H1 (cell line): Measurements from ENCODE around the gene SULF2. TPM values are rescaled to one million over a fixed set of nuclear protein-coding genes. Genes with fewer than 3 reads are reported as not detected.

Experiments
- CTCF ChIA-PET: fragments of 300-600 bp; sonication (Branson Sonifier 250); formaldehyde crosslinking; loops from one replicate; lab custom pipeline; 2021; ENCODE audit not compliant: partially characterized antibody; lab: Charles Lee
- POLR2A ChIA-PET: fragments of 300-600 bp; sonication (Branson Sonifier 250); formaldehyde crosslinking; loops from one replicate; lab custom pipeline; 2021; ENCODE audit warnings: inconsistent platforms; ENCODE audit not compliant: partially characterized antibody; lab: Charles Lee
- DNase-seq, 2 experiments: peaks; one replicate each; pipeline versions ENCODE4 v3.0.0 to v3.0.0-alpha.2; 2010 to 2022; ENCODE audit warnings: low spot score in 2 of 2, low read depth in 1 of 2, mixed read lengths in 1 of 2
- FAIRE-seq: peaks from 2 replicates; lab custom pipeline; 2011; peaks lifted over from hg19 to GRCh38; lab: Jason Lieb, UNC
- H2AFZ ChIP-seq: 2 replicates; pipeline ENCODE4 v1.8.1; 2012; ENCODE audit warnings: low read length, inconsistent platforms
- H2AK5ac ChIP-seq: 2 replicates; pipeline ENCODE4 v1.6.1; 2013; ENCODE audit warnings: low read depth, low read length
- H2BK120ac ChIP-seq: replicated peaks from 2 replicates; pipeline ENCODE3; 2013; ENCODE audit warnings: low read depth, low read length, inconsistent platforms
- H2BK12ac ChIP-seq: 2 replicates; pipeline ENCODE4 v1.6.1; 2013; ENCODE audit warnings: low read depth, low read length
- H2BK15ac ChIP-seq: 2 replicates; pipeline ENCODE4 v1.6.1; 2013; ENCODE audit warnings: low read length
- H2BK20ac ChIP-seq: 2 replicates; pipeline ENCODE4 v1.6.1; 2013; ENCODE audit warnings: low read length
- H2BK5ac ChIP-seq: 2 replicates; pipeline ENCODE4 v1.6.1; 2013; ENCODE audit warnings: low read depth, low read length
- H3K14ac ChIP-seq: 2 replicates; pipeline ENCODE4 v1.6.1; 2013; ENCODE audit warnings: inconsistent platforms; ENCODE audit not compliant: insufficient read length
- H3K18ac ChIP-seq: 2 replicates; pipeline ENCODE4 v1.6.1; 2013; ENCODE audit warnings: low read length; ENCODE audit errors: extremely low read depth
- H3K23ac ChIP-seq: 2 replicates; pipeline ENCODE4 v1.6.1; 2013; ENCODE audit warnings: inconsistent platforms; ENCODE audit not compliant: insufficient read length
- H3K23me2 ChIP-seq: 2 replicates; pipeline ENCODE4 v1.6.1; 2013; ENCODE audit warnings: low read depth, low read length
- H3K27ac ChIP-seq: 2 replicates; pipeline ENCODE4 v1.6.1; 2011; ENCODE audit warnings: low read depth, low read length, inconsistent platforms
- H3K27me3 ChIP-seq, 4 experiments: replicated peaks in 1 of 4; 1 replicate in 1 of 4; 2 replicates in 3 of 4; pipeline versions ENCODE4 v1.6.1 to v1.8.1; 2011 to 2013; ENCODE audit warnings: low read length in 3 of 4, mild to moderate bottlenecking in 3 of 4, inconsistent platforms in 2 of 4, mixed read lengths in 2 of 4, moderate library complexity in 1 of 4; ENCODE audit not compliant: control insufficient read depth in 3 of 4, insufficient read depth in 3 of 4; ENCODE audit errors: extremely low read depth in 1 of 4
- H3K36me3 ChIP-seq, 4 experiments: 2 replicates each; pipeline versions ENCODE4 v1.6.1 to v1.8.1; 2011 to 2013; ENCODE audit warnings: mild to moderate bottlenecking in 4 of 4, low read length in 3 of 4, moderate library complexity in 2 of 4, control low read depth in 1 of 4, inconsistent platforms in 1 of 4; ENCODE audit not compliant: insufficient read depth in 4 of 4, control insufficient read depth in 2 of 4
- H3K4ac ChIP-seq: replicated peaks from 2 replicates; pipeline ENCODE3; 2013; ENCODE audit warnings: low read length, low read depth, mixed read lengths, inconsistent platforms; ENCODE audit not compliant: insufficient read length
- H3K4me1 ChIP-seq, 4 experiments: replicated peaks in 1 of 4; 1 replicate in 1 of 4; 2 replicates in 3 of 4; pipeline versions ENCODE4 v1.6.1 to v1.8.1; 2011 to 2013; ENCODE audit warnings: low read length in 3 of 4, inconsistent platforms in 2 of 4, mixed read lengths in 1 of 4; ENCODE audit not compliant: insufficient read depth in 4 of 4, control insufficient read depth in 3 of 4
- H3K4me2 ChIP-seq, 2 experiments: 2 replicates each; pipeline versions ENCODE4 v1.6.1 to v1.8.1; 2011 to 2013; ENCODE audit warnings: low read depth in 2 of 2, low read length in 2 of 2, control low read depth in 1 of 2, inconsistent platforms in 1 of 2, mild to moderate bottlenecking in 1 of 2; ENCODE audit not compliant: insufficient read depth in 1 of 2
- H3K4me3 ChIP-seq, 4 experiments: fragments of 200-600, 300-600 bp in 1 of 4; sonication (generic), shearing (Covaris generic), sonication (Bioruptor Twin) in 1 of 4; 2 replicates each; pipeline versions ENCODE4 v1.5.1 to v1.8.1; 2011 to 2016; ENCODE audit warnings: low read length in 4 of 4, low read depth in 3 of 4, control low read depth in 2 of 4, inconsistent platforms in 2 of 4, mild to moderate bottlenecking in 2 of 4, mixed read lengths in 1 of 4, moderate library complexity in 1 of 4; ENCODE audit not compliant: insufficient read depth in 2 of 4; ENCODE audit errors: extremely low read depth in 1 of 4
- H3K56ac ChIP-seq: replicated peaks from 2 replicates; pipeline ENCODE3; 2013; ENCODE audit warnings: low read depth, mild to moderate bottlenecking, mixed read lengths, low read length, inconsistent platforms; ENCODE audit not compliant: insufficient read length
- H3K79me1 ChIP-seq: 2 replicates; pipeline ENCODE4 v1.6.1; 2013; ENCODE audit warnings: low read depth, low read length, control low read depth
- H3K79me2 ChIP-seq, 2 experiments: 2 replicates each; pipeline versions ENCODE4 v1.6.1 to v1.8.1; 2012 to 2013; ENCODE audit warnings: low read length in 2 of 2, mild to moderate bottlenecking in 2 of 2, inconsistent platforms in 1 of 2; ENCODE audit not compliant: insufficient read depth in 2 of 2, control insufficient read depth in 1 of 2
- H3K9ac ChIP-seq, 4 experiments: replicated peaks in 1 of 4; 1 replicate in 1 of 4; 2 replicates in 3 of 4; pipeline versions ENCODE4 v1.6.1 to v1.8.1; 2011 to 2013; ENCODE audit warnings: low read depth in 3 of 4, low read length in 3 of 4, control low read depth in 2 of 4, mild to moderate bottlenecking in 2 of 4, moderate library complexity in 2 of 4, inconsistent platforms in 1 of 4; ENCODE audit errors: extremely low read depth in 1 of 4
- H3K9me3 ChIP-seq, 2 experiments: 2 replicates each; pipeline versions ENCODE4 v1.6.1 to v1.8.1; 2012 to 2013; ENCODE audit warnings: mild to moderate bottlenecking in 2 of 2, moderate library complexity in 2 of 2, control low read depth in 1 of 2, inconsistent platforms in 1 of 2, low read depth in 1 of 2, low read length in 1 of 2, mixed read lengths in 1 of 2; ENCODE audit not compliant: insufficient read depth in 2 of 2
- H4K20me1 ChIP-seq, 2 experiments: replicated peaks in 1 of 2; 2 replicates each; pipeline versions ENCODE3 to v1.8.1; 2011 to 2013; ENCODE audit warnings: inconsistent platforms in 2 of 2, low read length in 2 of 2, mild to moderate bottlenecking in 1 of 2; ENCODE audit not compliant: insufficient read depth in 2 of 2, control insufficient read depth in 1 of 2
- H4K5ac ChIP-seq: 2 replicates; pipeline ENCODE4 v1.6.1; 2013; ENCODE audit warnings: low read length, low read depth, mixed read lengths, inconsistent platforms; ENCODE audit not compliant: insufficient read length
- H4K8ac ChIP-seq: 2 replicates; pipeline ENCODE4 v1.8.0; 2013; ENCODE audit warnings: mild to moderate bottlenecking, moderate library complexity, low read length, inconsistent platforms; ENCODE audit not compliant: insufficient read depth; ENCODE audit errors: extremely low read depth
- H4K91ac ChIP-seq: replicated peaks from 2 replicates; pipeline ENCODE3; 2013; ENCODE audit warnings: low read length, mixed read lengths, inconsistent platforms; ENCODE audit not compliant: insufficient read length
- CBX5 ChIP-seq: fragments of 300-800, 300-1000 bp; sonication (generic); IDR thresholded peaks from 2 replicates; pipeline ENCODE4 v1.7.1; 2016; ENCODE audit warnings: antibody characterized with exemption, low read length, low read depth
- SIN3A ChIP-seq, 2 experiments: IDR thresholded peaks in 1 of 2; conservative IDR thresholded peaks in 1 of 2; 2 replicates each; pipeline ENCODE4 v1.6.1; 2011 to 2012; ENCODE audit warnings: low read length in 2 of 2, improper control_type of control experiment in 1 of 2, low read depth in 1 of 2, mild to moderate bottlenecking in 1 of 2
- SIX5 ChIP-seq: IDR thresholded peaks from 2 replicates; pipeline ENCODE4 v1.6.1; 2011; ENCODE audit warnings: mild to moderate bottlenecking, low read depth, low read length
- WGBS, 2 experiments: shearing (Covaris generic) in 1 of 2; methylation state at CpG; one replicate each; pipeline versions ENCODE4 v1.1.6 to v1.1.7; 2013 to 2015; ENCODE audit warnings: low lambda C conversion rate in 2 of 2, mixed read lengths in 2 of 2, inconsistent platforms in 1 of 2, low coverage in 1 of 2, missing lambda C conversion rate in 1 of 2; ENCODE audit not compliant: insufficient replicate concordance in 2 of 2, insufficient coverage in 1 of 2, insufficient read length in 1 of 2; ENCODE audit errors: extremely low coverage in 1 of 2, missing lambda C conversion rate in 1 of 2; 5-methylcytosine and 5-hydroxymethylcytosine counted together
- polyA plus RNA-seq, 7 experiments: library from polyadenylated mRNA; depleted of rRNA in 3 of 7; stranded (reverse) in 5 of 7; unstranded in 2 of 7; fragments of >200 nt in 5 of 7; fragments of 200-250 nt in 2 of 7; gene quantifications; 1 replicate in 5 of 7; 2 replicates in 1 of 7; 4 replicates in 1 of 7; pipeline versions ENCODE4 v1.2.1 to v1.2.3, GENCODE V29; 2011 to 2013; ENCODE audit warnings: missing spikeins in 2 of 7, mixed read lengths in 2 of 7
- total RNA-seq: library from RNA; stranded (reverse); fragmentation: NEBNext Ultra II Directional; extraction: Animal tissue kit (Norgen Biotek cat#: 25700); gene quantifications from 2 replicates; pipeline ENCODE4 v1.2.1, GENCODE V29; 2021
- TF ChIP-seq, protein P1 (sequence below): IDR thresholded peaks from 2 replicates; pipeline ENCODE4 v1.6.1; 2011; ENCODE audit warnings: low read length, improper control_type of control experiment

Gene SULF2
- total and polyA plus RNA-seq, 2 of the 8 experiments (the other 6 are each of a cell fraction or from before 2014, with no cell fraction given): 15.7 to 28.2 TPM

DNA sequence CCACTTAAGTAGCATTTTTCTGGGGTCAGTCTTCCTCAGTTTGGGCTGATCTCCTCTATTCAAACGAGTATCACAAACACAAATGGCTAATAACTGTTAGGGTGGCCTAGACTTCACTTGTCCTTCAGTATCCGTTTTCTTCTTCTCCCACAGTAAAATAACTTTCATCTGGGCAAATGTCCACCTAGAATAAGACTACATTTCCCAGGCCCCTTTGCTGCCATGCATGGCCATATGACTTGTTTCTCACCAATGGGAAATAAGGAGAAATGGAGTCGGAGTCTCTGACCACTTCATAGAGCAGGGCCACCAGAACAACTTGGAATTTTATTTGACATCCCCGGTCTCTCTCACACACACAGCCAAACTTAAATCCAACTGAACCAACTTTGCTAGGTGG lies 51.4 kb downstream of the SULF2 start:
- Histone ChIP-seq H3K56ac (no peak overlapping the region), H3K4me3 (no peak overlapping the region), H4K8ac (no peak overlapping the region), H3K9me3 (no peaks in the 10 kb centered on the region), H4K20me1 (no peaks in the 10 kb centered on the region), H2BK15ac (no peak overlapping the region), H3K79me1 (no peaks in the 10 kb centered on the region), H2BK20ac (no peak overlapping the region), H2BK5ac (no peak overlapping the region), H3K4me1 (no peaks in the 10 kb centered on the region), H3K27me3 (no peaks in the 10 kb centered on the region), H4K5ac (no peak overlapping the region), H3K36me3 (no peaks in the 10 kb centered on the region; a peak in 2 of 8 replicates), H3K4me2 (no peak overlapping the region), H3K14ac (no peak overlapping the region), H2BK12ac (no peak overlapping the region), H3K9ac (no peak overlapping the region), H3K18ac (no peak overlapping the region), H2AFZ (0 out of 2 replicates have a peak overlapping the region, but pooled peaks have one; percentile 30), H3K79me2 (no peaks in the 10 kb centered on the region), H3K23me2 (no peaks in the 10 kb centered on the region), H3K27ac (no peak overlapping the region), H3K23ac (no peak overlapping the region), H2BK120ac (no peak overlapping the region), H2AK5ac (no peak overlapping the region), H4K91ac (no peak overlapping the region), H3K4ac (no peak overlapping the region)
- TF ChIP-seq SIX5 (peak; percentile 41), SIN3A (conservative IDR thresholded peaks at IDR 0.05 in 1 of 2, IDR thresholded peaks at IDR 0.05 in 1 of 2; ENCODE audit: low read depth in 1 of 2, low read length in 2 of 2) (no peak), CBX5 (no peak)
- TF ChIP-seq, protein P1, sequence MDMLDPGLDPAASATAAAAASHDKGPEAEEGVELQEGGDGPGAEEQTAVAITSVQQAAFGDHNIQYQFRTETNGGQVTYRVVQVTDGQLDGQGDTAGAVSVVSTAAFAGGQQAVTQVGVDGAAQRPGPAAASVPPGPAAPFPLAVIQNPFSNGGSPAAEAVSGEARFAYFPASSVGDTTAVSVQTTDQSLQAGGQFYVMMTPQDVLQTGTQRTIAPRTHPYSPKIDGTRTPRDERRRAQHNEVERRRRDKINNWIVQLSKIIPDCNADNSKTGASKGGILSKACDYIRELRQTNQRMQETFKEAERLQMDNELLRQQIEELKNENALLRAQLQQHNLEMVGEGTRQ: peak; percentile 55
- CTCF ChIA-PET: interaction anchor here (0.7 kb wide), 1 partner anchor 438 kb away, joined by 3 read pairs; no protein-coding TSS in a partner anchor
- DNase-seq (no peak), FAIRE-seq (no peak)
- POLR2A ChIA-PET: no interaction called here
- 87% methylated on average over 4 of the region's 4 CpGs; no CpG with 5 or more reads in 1 of the 2 experiments for WGBS, 2 experiments
